Measurements from ENCODE around the gene PNCK. TPM values are rescaled to one million over a fixed set of nuclear protein-coding genes. Genes with fewer than 3 reads are reported as not detected.

Gene PNCK
- total and polyA plus RNA-seq, 2 of the 13 experiments (the other 11 are each of a cell fraction or from before 2014, with no cell fraction given): 33.1 TPM; not detected in 1

- Histone ChIP-seq H3K27me3 (ENCODE audit: control insufficient read depth in 1 of 2, insufficient read depth in 2 of 2, low read length in 2 of 2) (no peaks in the 10 kb centered on the region), H3K9me3 (ENCODE audit: low read length) (no peaks in the 10 kb centered on the region), H3K4me1 (ENCODE audit: insufficient read depth, low read length) (peaks cover 80% of the 10 kb centered on the region), H3K36me3 (replicated peaks in 1 of 2; ENCODE audit: control insufficient read depth in 1 of 2, insufficient read depth in 2 of 2, low read length in 2 of 2) (no peaks in the 10 kb centered on the region), H3K27ac (ENCODE audit: extremely low read length, insufficient read depth, low read length) (no peak overlapping the region), H3K79me2 (ENCODE audit: insufficient read depth, low read length) (no peaks in the 10 kb centered on the region), H4K20me1 (ENCODE audit: insufficient read depth, low read length) (no peaks in the 10 kb centered on the region), H2AFZ (ENCODE audit: low read length) (no peak overlapping the region), H3K9ac (ENCODE audit: insufficient read depth, low read depth, low read length) (no peak overlapping the region), H3K4me3 (replicated peaks in 1 of 3; ENCODE audit: insufficient read depth in 1 of 3, low read depth in 2 of 3, low read length in 3 of 3) (no peak overlapping the region), H3K4me2 (ENCODE audit: low read depth, low read length) (no peak overlapping the region)
- in situ Hi-C loops (cut with HindIII; ENCODE audit: extremely low pct_ligation_motif_present, low pct_unique_long_range_greater_than_20kb): no loop called here
- no peak for FAIRE-seq
- no TSS peak for BruUV-seq (replicated peaks)
- no CpG with 5 or more reads among the region's 15 CpGs for WGBS (ENCODE audit: low lambda C conversion rate)
- intact Hi-C loops (cut with micrococcal nuclease; ENCODE audit: unreplicated experiment): no loop called here
- 0 out of 2 replicates have a peak, but pooled peaks have one; percentile 65 for TF ChIP-seq HNRNPL (IDR thresholded peaks at IDR 0.05; ENCODE audit: low read depth, low read length)
- TF ChIP-seq SP140L (CRISPR knock-in tag; IDR thresholded peaks at IDR 0.05; ENCODE audit: borderline replicate concordance): no peak
- CTCF ChIA-PET (ENCODE audit: low intra/inter-chr PET ratio, low total read pairs): no interaction called here
- DNase-seq (ENCODE audit: low spot score): no peak
- POLR2A ChIA-PET: no interaction called here
- no peak for ATAC-seq
These were observed 39.9 kb downstream of the PNCK start for GRCh38 chrX:153633607-153634180.

GRCh38 chrX:153633048-153633447 is 40.6 kb downstream of the PNCK start:
- H3K4me1 ChIP-seq (ENCODE audit: insufficient read depth, low read length): peaks cover 80% of the 10 kb centered on the region
- no peaks in the 10 kb centered on the region for H3K79me2 ChIP-seq (ENCODE audit: insufficient read depth, low read length)
- ATAC-seq (no peak), FAIRE-seq (no peak), DNase-seq (ENCODE audit: low spot score) (no peak)
- no peaks in the 10 kb centered on the region for H4K20me1 ChIP-seq (ENCODE audit: insufficient read depth, low read length)
- H3K36me3 ChIP-seq (replicated peaks in 1 of 2; ENCODE audit: control insufficient read depth in 1 of 2, insufficient read depth in 2 of 2, low read length in 2 of 2): no peaks in the 10 kb centered on the region
- H3K4me3 ChIP-seq (replicated peaks in 1 of 3; ENCODE audit: insufficient read depth in 1 of 3, low read depth in 2 of 3, low read length in 3 of 3): no peak overlapping the region
- ChIA-PET CTCF (ENCODE audit: low intra/inter-chr PET ratio, low total read pairs) (no interaction called here), POLR2A (interaction anchor here (11.8 kb wide), 1 partner anchor 13 kb away, joined by 596 read pairs; the partner anchor contains the start of gene DUSP9)
- no peak overlapping the region for H2AFZ ChIP-seq (ENCODE audit: low read length)
- no peaks in the 10 kb centered on the region for H3K9me3 ChIP-seq (ENCODE audit: low read length)
- H3K4me2 ChIP-seq (ENCODE audit: low read depth, low read length): no peak overlapping the region
- in situ Hi-C loops (cut with HindIII; ENCODE audit: extremely low pct_ligation_motif_present, low pct_unique_long_range_greater_than_20kb) (no loop called here), intact Hi-C loops (cut with micrococcal nuclease; ENCODE audit: unreplicated experiment) (no loop called here)
- WGBS (ENCODE audit: low lambda C conversion rate): 98% methylated on average over 7 of the region's 14 CpGs
- 0 out of 2 replicates have a peak, but pooled peaks have one; percentile 2 for TF ChIP-seq ZNF687 (CRISPR knock-in tag; IDR thresholded peaks at IDR 0.05)
- TF ChIP-seq LCORL (IDR thresholded peaks at IDR 0.05): no peak
- TF ChIP-seq LCORL (CRISPR knock-in tag; IDR thresholded peaks at IDR 0.05): no peak
- no peak overlapping the region for H3K9ac ChIP-seq (ENCODE audit: insufficient read depth, low read depth, low read length)
- no TSS peak for BruUV-seq (replicated peaks)
- H3K27me3 ChIP-seq (ENCODE audit: control insufficient read depth in 1 of 2, insufficient read depth in 2 of 2, low read length in 2 of 2): no peaks in the 10 kb centered on the region
- no peak overlapping the region for H3K27ac ChIP-seq (ENCODE audit: extremely low read length, insufficient read depth, low read length)

Measured in HepG2 (cell line).